ENCODE data around the gene MTMR3. TPM values are rescaled to one million over a fixed set of nuclear protein-coding genes. Genes with fewer than 3 reads are reported as not detected.

Gene MTMR3
- total RNA-seq, 4 donors from 2014 or later, result 52.8 to 101 (median 69.1) TPM

GRCh38 chr22:29983296-29983917, 100.4 kb downstream of the MTMR3 start:
- H3K27ac ChIP-seq, result no peak overlapping the region
- no peak for DNase-seq
- no peaks in the 10 kb centered on the region for H3K36me3 ChIP-seq
- 93 to 96% methylated on average over 10 of the region's 10 CpGs for WGBS, 2 donors
- no peaks in the 10 kb centered on the region for H3K27me3 ChIP-seq
- TF ChIP-seq POLR2A (IDR thresholded peaks at IDR 0.05) (no peak), CTCF (IDR thresholded peaks at IDR 0.05) (no peak)
- intact Hi-C loops (cut with DNase I), result no loop called here
- peaks cover 10 to 17% of the 10 kb centered on the region in 2 donors for H3K4me1 ChIP-seq
- H3K4me3 ChIP-seq (replicated peaks in 1 of 3), result no peak overlapping the region
- no peaks in the 10 kb centered on the region for H3K9me3 ChIP-seq

GRCh38 chr22:29985912-29986311, 102.9 kb downstream of the MTMR3 start:
- 88 to 90% methylated on average over 1 of the region's 1 CpG for WGBS, 2 donors
- no peaks in the 10 kb centered on the region for H3K27me3 ChIP-seq
- no peak for DNase-seq
- H3K9me3 ChIP-seq, result no peaks in the 10 kb centered on the region
- no peak overlapping the region for H3K4me3 ChIP-seq (replicated peaks in 1 of 3)
- H3K4me1 ChIP-seq, result no peaks in the 10 kb centered on the region
- H3K36me3 ChIP-seq, result no peaks in the 10 kb centered on the region
- no peak overlapping the region for H3K27ac ChIP-seq
- TF ChIP-seq CTCF (IDR thresholded peaks at IDR 0.05) (no peak), POLR2A (IDR thresholded peaks at IDR 0.05) (no peak)
- intact Hi-C loops (cut with DNase I), result no loop called here

- Histone ChIP-seq H3K9me3 (no peaks in the 10 kb centered on the region), H3K4me1 (no peaks in the 10 kb centered on the region), H3K4me3 (replicated peaks in 1 of 3) (no peak overlapping the region), H3K36me3 (peaks cover 4 to 8% of the 10 kb centered on the region in 2 donors), H3K27ac (no peak overlapping the region), H3K27me3 (no peaks in the 10 kb centered on the region)
- intact Hi-C loops (cut with DNase I), result no loop called here
- TF ChIP-seq POLR2A (IDR thresholded peaks at IDR 0.05), result no peak
- no peak for DNase-seq
- WGBS, 2 donors, result 26 to 44% methylated on average over 1 of the region's 1 CpG
Observed at GRCh38 chr22:29987137-29987536, 104.2 kb downstream of the MTMR3 start.

GRCh38 chr22:29988719-29989118, 105.7 kb downstream of the MTMR3 start:
- TF ChIP-seq POLR2A (IDR thresholded peaks at IDR 0.05), result no peak
- no peak for TF ChIP-seq CTCF (IDR thresholded peaks at IDR 0.05)
- no peak overlapping the region for H3K27ac ChIP-seq
- intact Hi-C loops (cut with DNase I), result no loop called here
- H3K4me3 ChIP-seq (replicated peaks in 1 of 3), result no peak overlapping the region
- WGBS, 2 donors, result 89 to 93% methylated on average over 2 of the region's 2 CpGs
- no peaks in the 10 kb centered on the region for H3K27me3 ChIP-seq
- peaks cover 4 to 10% of the 10 kb centered on the region in 2 donors for H3K36me3 ChIP-seq
- H3K4me1 ChIP-seq, result no peaks in the 10 kb centered on the region
- DNase-seq, result no peak
- no peaks in the 10 kb centered on the region for H3K9me3 ChIP-seq

- intact Hi-C loops (cut with DNase I), result no loop called here
- WGBS, 2 donors, result 97 to 99% methylated on average over 6 of the region's 6 CpGs
- H3K27me3 ChIP-seq, result no peaks in the 10 kb centered on the region
- H3K4me1 ChIP-seq, result peaks cover 0 to under 1% of the 10 kb centered on the region in 2 donors
- peaks cover 4 to 10% of the 10 kb centered on the region in 2 donors for H3K36me3 ChIP-seq
- H3K4me3 ChIP-seq (replicated peaks in 1 of 3), result no peak overlapping the region
- no peak overlapping the region for H3K27ac ChIP-seq
- no peaks in the 10 kb centered on the region for H3K9me3 ChIP-seq
- TF ChIP-seq CTCF (IDR thresholded peaks at IDR 0.05) (no peak), POLR2A (IDR thresholded peaks at IDR 0.05) (no peak)
- no peak for DNase-seq
Observed at GRCh38 chr22:29989446-29989845, 106.5 kb downstream of the MTMR3 start.
